Thoracic aorta (tissue), 2 donors: ENCODE measurements around the gene LCN10. TPM values are rescaled to one million over a fixed set of nuclear protein-coding genes. Genes with fewer than 3 reads are reported as not detected.
"Not testable (repeated sequence)": the region's sequence is repeated elsewhere in the genome, so short reads cannot be mapped to it uniquely, and the experiment has no call there.

ENCODE experiments used
- ATAC-seq: fragments of 150-250 bp; one replicate; pipeline ENCODE4 v1.8.0; 2017; ENCODE audit warnings: low read depth; ENCODE audit not compliant: insufficient number of reproducible peaks, low FRiP score
- DNase-seq: peaks from one replicate; pipeline ENCODE4 v3.0.0-alpha.2; 2020; ENCODE audit warnings: low spot score
- H3K27ac ChIP-seq, 2 donors: fragments of 200-600 bp; sonication (generic); 1 replicate in 1 of 2; 2 replicates in 1 of 2; pipeline ENCODE4 v1.5.1; 2016; ENCODE audit warnings: mild to moderate bottlenecking in 2 of 2, moderate library complexity in 2 of 2
- H3K27me3 ChIP-seq: fragments of 200-600 bp; sonication (generic); replicated peaks from 2 replicates; pipeline ENCODE4 v1.6.0; 2016; ENCODE audit warnings: mild to moderate bottlenecking; ENCODE audit not compliant: insufficient read depth
- H3K36me3 ChIP-seq: fragments of 200-600 bp; sonication (generic); one replicate; pipeline ENCODE4 v1.5.1; 2016
- H3K4me1 ChIP-seq, 2 donors: fragments of 200-600 bp; sonication (generic); 1 replicate in 1 of 2; 2 replicates in 1 of 2; pipeline versions ENCODE4 v1.5.1 to v1.6.0; 2016; ENCODE audit warnings: low read depth in 2 of 2, mild to moderate bottlenecking in 1 of 2; ENCODE audit not compliant: control insufficient read depth in 1 of 2
- H3K4me3 ChIP-seq: fragments of 200-600 bp; sonication (generic); 2 replicates; pipeline ENCODE4 v1.5.1; 2016; ENCODE audit warnings: mild to moderate bottlenecking
- H3K9me3 ChIP-seq: fragments of 200-600 bp; sonication (generic); 2 replicates; pipeline ENCODE4 v1.5.1; 2016
- CTCF ChIP-seq: fragments of 200-600 bp; sonication (generic); IDR thresholded peaks from one replicate; pipeline ENCODE4 v1.5.1; 2019; ENCODE audit warnings: antibody characterized with exemption
- total RNA-seq, 2 donors: library from RNA; depleted of rRNA; stranded (reverse); fragments of >200 nt; gene quantifications; one replicate each; pipeline versions ENCODE4 v1.1.0 to v1.2.3, GENCODE V29; 2016

The LCN10 gene
- total RNA-seq, 2 donors from 2014 or later: 3.1 to 9.4 TPM

DNA sequence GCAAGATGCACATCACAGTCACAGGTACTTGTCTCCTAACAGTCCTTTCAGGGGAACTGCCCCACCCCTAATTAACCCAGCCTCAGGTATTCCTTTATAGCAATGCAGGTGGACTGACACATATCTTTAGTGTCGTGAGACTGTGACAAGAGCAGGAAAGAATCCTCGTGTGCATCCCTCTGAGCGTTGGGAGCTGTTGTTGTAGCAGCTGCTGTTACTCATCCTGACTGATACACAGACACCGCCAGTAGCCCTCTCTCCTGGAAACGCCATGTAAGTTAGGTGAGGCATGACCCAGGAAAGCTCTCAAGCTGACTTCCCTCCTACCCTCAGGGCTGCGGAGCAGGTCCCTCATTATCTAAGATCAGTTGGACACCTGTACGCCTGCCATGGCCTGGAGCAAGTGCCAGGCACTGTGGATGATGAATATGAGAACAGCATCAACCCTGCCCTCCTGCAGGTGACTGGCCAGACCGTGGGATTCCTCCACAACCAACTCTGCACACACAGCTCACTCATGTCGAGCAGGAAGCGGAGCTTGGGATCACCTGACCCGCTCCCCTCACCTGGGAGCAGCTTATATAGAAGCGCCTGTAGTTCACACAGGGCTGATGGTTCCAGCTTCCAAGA is 31.8 kb upstream of the LCN10 start:
- no peak for ATAC-seq
- Histone ChIP-seq H3K36me3 (no peaks in the 10 kb centered on the region), H3K27ac (no peak overlapping the region), H3K4me1 (no peaks in the 10 kb centered on the region), H3K4me3 (no peak overlapping the region), H3K9me3 (peaks cover 6% of the 10 kb centered on the region), H3K27me3 (no peaks in the 10 kb centered on the region)
- TF ChIP-seq CTCF: no peak
- DNase-seq: no peak

DNA sequence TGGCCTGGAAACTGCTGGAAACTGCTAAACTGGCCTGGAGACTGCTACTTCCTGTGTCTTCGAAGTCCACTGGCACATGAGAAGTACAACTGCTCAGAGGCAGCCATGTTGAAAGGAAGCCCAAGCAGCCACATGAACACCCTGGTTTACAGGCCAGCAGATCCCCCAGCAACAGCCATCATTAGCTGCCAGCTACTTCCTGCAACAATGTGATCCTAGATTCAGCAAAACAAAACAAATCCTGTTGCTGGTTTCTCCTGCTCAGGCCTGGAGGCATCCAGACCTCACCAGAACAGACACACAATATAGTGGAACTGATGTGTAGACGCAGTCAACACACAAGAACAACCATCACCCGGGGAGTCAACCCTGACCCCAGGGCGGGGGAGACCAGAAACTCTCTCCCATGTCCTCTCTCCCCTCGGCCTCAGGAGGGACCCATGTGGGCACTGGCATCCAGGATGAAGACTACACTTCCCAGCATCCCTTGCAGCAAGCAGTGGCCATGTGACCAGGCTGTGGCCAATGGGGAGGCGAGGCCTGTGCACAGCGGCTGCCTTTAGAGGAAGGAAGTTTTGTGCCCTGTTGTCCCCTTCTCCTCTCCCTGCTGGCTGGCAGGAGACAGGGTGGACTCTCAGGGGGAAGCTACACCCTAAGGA is 30.8 kb upstream of the LCN10 start:
- DNase-seq (no peak), ATAC-seq (no peak)
- Histone ChIP-seq H3K27ac (no peak overlapping the region), H3K4me3 (no peak overlapping the region), H3K27me3 (no peaks in the 10 kb centered on the region), H3K4me1 (no peaks in the 10 kb centered on the region), H3K36me3 (no peaks in the 10 kb centered on the region), H3K9me3 (peaks cover 6% of the 10 kb centered on the region)
- TF ChIP-seq CTCF: no peak

DNA sequence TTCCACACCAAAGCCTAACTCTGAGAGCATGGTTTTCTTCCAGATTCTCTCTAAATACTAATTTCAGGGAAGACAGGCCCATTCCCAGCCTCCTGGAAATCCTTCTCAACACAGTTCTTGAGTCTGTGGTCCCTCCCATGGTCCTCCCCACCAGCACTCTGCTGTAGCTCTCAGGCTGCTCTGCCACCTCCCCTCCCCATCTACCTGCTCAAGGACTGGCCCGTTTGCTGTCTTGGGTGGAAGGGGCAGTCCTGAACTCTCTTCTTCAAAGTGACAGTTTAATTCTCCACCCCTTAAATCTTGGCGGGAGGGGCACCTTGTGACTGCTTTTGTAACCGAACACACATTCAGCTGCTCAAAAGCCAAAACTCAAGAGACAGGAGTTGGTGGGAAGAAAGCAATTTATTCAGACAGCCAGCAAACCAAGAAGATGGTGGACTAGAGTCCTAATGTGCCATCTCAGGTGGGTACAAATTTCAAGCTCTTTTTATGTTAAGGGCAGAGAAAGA is 29.2 kb upstream of the LCN10 start:
- Histone ChIP-seq H3K27ac (no peak overlapping the region), H3K4me3 (no peak overlapping the region), H3K9me3 (peaks cover 6% of the 10 kb centered on the region), H3K36me3 (no peaks in the 10 kb centered on the region), H3K4me1 (no peaks in the 10 kb centered on the region), H3K27me3 (no peaks in the 10 kb centered on the region)
- no peak for ATAC-seq
- DNase-seq: no peak
- TF ChIP-seq CTCF: no peak

DNA sequence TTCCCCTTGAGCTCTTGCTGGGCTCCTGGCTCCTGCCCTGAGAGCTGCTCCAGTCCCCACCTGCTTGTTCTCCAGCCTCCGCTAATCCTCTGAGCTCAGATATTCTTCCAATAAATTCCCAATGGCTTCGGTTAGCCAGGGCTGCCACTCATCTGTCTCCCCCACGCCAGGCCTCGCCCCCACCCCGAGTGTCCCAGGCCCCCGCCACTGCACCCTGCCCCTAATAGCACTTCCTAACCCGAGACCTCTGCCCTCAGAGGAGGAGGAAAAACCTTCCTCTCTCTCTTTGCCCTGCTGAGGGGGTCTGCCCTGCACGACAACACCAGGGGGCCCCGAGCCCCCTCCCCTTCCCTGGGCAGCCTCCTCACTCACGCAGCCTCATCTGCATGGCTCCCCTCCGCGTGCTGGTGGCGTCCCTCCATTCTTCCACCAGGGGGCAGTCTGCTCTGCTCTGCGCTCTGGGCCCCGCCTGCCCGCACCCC is 27.0 kb upstream of the LCN10 start:
- TF ChIP-seq CTCF: peak; percentile 47
- no peak overlapping the region for H3K4me3 ChIP-seq
- DNase-seq (no peak), ATAC-seq (no peak)
- H3K36me3 ChIP-seq: no peaks in the 10 kb centered on the region
- H3K9me3 ChIP-seq: peaks cover 6% of the 10 kb centered on the region
- H3K4me1 ChIP-seq: no peaks in the 10 kb centered on the region
- no peaks in the 10 kb centered on the region for H3K27me3 ChIP-seq
- no peak overlapping the region for H3K27ac ChIP-seq

DNA sequence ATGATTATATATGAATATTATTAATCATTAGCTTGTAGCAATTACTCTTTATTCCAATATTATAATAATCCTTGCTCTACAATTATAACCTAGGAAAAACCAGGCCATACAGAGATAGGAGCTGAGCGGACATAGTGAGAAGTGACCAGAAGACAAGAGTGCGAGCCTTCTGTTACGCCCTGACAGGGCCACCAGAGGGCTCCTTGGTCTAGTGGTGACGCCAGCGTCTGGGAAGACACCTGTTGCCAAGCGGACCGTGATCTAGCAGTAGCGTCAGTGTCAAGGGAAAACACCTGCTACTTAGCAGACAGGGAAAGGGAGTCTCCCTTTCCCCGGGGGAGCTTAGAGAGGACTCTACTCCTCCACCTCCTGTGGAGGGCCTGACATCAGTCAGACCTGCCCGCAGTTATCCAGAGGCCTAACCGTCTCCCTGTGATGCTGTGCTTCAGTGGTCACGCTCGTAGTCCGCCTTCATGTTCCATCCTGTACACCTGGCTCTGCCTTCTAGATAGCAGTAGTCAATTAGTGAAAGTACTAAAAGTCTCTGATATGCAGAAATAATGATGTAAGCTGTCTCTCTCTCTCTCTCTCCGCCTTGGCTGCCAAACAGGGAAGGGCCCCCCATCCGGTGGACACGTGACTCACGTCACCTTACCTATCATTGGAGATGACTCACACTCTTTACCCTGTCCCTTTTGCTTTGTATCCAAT is 23.8 kb upstream of the LCN10 start:
- not testable (repeated sequence) for H3K27me3 ChIP-seq, H3K9me3 ChIP-seq, H3K4me3 ChIP-seq, ATAC-seq, H3K36me3 ChIP-seq, H3K27ac ChIP-seq, DNase-seq, H3K4me1 ChIP-seq
- TF ChIP-seq CTCF: peak; percentile 14

- H3K27ac ChIP-seq, H3K4me1 ChIP-seq, H3K4me3 ChIP-seq, DNase-seq, ATAC-seq, H3K9me3 ChIP-seq, H3K27me3 ChIP-seq, H3K36me3 ChIP-seq: not testable (repeated sequence)
Measured at GRCh38 chr9:136765745-136766409, 23.1 kb upstream of the LCN10 start.
